UCSD-AML1 (cell line): ENCODE data around the gene GALNT2.

Source experiments
- DNase-seq: peaks from one replicate; lab custom pipeline; 2025; ENCODE audit not compliant: unreplicated experiment; lab: John Stamatoyannopoulos, UW

Gene GALNT2

DNA sequence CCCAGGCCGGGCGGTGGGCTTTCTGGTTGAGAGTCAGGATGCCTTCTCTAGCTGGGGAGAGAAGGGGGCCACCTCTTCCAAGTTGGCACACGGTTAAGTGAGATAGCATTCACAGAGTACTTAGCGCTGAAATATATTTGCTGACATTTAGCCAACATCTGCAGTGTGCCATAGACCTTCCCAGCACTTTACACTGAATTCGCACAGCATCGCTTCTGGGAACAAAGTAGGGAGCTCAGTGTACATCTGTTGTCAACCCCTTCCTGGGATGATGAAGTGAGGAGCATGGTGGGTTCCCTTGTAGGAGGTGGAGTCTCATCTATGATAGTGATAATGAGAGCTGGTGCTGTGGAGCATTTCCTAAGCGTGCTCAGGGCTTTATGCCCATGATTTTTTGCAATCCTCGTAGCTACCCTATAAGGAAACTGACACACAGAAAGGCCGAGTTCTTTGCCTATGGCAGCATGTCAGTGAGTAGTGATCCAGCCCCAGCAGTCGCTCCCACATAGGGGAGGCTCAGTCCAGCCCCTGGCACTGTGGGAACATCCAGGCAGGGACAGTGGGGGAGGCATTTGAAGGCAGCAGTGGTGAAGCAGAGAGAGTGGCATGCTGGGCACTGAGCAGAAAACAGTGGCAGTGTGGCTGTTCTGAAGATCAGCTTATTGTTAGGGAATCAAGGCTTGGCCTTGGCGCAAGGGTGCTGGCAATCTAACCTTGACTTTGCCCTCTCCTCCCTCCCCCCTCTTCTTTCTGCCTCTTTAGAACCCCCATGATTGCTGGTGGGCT is 182.8 kb downstream of the GALNT2 start:
- no peak for DNase-seq

GRCh38 chr1:230250666-230251065 is 183.6 kb downstream of the GALNT2 start:
- no peak for DNase-seq

DNA sequence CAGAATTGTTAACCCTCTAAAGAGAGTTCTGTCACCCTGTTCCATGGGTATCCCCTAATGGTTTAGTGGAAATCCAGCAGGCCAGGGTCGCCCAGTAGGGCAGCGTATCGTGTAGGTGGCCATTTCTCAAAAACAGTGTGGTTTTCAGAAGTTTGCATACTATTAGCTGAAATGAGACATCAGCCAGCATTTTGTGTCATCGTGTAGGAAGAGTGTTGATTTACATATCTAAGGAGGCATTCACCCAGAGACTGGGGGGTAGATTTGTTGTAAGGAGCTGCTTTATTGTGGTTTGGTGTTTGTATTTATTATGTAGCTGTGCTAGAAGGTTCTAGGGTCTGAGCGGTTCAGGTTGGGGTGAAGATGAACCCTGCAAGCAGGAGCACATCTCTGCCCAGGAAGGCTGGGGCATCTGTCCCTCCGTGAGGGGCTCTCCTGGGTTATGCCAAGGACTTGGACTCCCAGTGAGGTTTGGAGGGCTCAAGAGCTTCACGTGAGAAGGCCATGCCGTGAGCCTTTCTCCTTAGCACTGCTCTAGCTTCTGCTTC is 184.7 kb downstream of the GALNT2 start:
- DNase-seq, result no peak

DNA sequence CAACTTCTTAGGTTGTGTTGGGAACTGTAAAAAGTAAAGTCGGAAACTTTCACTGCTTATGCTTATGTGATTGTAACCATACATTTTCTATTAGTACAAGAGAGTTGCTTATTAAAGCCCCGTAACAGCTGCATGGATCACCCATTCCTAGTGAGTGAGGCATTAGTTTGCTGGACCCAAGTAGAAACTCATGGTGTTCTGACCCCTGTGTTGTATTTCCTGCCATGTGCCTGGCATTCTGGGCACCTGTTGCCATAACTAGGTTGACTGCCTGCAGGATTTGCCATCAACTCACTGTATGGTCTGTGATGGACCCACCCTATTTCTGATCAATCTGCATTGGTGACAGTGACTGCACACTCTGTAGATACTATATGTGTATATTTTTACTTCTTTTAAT is 186.1 kb downstream of the GALNT2 start:
- DNase-seq, result no peak

GRCh38 chr1:230254265-230254664 is 187.2 kb downstream of the GALNT2 start:
- DNase-seq, result no peak

DNA sequence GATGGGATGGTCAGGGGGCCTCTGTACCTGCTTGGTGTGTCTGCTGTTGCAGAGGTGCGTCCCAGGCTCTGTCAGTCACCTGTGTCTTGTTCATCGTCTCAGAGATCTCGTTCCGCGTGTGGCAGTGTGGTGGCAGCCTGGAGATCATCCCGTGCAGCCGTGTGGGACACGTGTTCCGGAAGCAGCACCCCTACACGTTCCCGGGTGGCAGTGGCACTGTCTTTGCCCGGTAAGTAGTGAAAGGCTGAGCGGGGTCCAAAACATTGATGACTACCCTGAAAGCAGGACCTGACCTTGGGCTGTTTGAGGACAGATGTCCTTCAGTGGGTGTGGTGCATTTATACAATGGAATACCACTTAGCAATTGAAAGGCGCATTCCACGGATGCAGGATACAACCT is 188.1 kb downstream of the GALNT2 start:
- no peak for DNase-seq

DNA sequence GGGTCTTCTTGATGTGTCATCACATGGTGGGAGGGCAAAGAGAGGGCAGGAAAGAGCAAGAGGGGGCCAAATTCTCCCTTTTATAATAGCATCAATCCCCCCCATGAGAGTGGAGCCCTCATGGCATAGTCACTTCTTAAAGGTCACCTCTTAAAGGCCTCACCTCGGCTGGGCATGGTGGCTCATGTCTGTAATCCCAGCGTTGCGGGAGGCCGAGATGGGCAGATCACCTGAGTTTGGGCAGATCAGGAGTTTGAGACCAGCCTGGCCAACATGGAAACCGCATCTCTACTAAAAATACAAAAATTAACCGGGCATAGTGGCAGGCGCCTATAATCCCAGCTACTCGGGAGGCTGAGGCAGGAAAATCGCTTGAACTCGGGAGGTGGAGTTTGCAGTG is 189.0 kb downstream of the GALNT2 start:
- no peak for DNase-seq

DNA sequence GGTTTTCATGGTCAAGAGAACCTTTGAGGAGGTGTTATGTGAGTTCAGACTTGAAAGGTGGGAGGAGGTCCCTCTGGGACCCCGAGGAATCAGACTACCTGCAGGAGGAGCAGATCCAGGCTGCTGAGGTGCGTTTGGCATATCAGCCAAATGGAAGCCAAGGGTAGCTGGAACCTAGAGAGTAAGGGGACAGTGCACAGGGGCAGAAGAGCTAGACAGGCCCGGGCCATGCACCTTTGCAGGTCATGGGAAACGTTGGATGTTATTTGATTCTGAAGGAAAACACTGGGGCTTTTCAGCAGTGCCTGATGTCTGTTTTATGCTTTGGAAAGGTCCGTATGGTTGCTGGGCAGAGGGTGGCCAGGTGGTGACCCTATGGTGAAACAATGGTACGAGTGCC is 189.9 kb downstream of the GALNT2 start:
- no peak for DNase-seq

- DNase-seq, result no peak
Measured at GRCh38 chr1:230259621-230260020, 192.6 kb downstream of the GALNT2 start.

DNA sequence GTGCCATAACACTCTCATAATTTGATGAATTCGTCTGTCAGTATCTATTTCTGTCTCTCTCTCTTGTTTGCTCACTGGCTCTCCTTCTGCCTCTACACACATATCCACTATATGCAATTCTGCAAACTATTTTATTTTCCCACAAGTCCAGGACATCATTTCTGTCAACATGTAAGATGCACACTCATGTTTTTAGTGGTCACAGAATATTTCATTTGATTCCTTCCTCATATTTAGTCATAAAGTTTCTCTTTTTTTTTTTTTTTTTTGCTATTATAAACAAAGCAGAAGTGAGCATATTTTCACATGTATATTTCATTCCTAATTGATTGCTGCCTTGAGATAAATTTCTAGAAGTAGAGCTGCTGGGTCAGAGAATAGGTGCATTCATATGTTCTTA is 193.8 kb downstream of the GALNT2 start:
- DNase-seq, result no peak

DNA sequence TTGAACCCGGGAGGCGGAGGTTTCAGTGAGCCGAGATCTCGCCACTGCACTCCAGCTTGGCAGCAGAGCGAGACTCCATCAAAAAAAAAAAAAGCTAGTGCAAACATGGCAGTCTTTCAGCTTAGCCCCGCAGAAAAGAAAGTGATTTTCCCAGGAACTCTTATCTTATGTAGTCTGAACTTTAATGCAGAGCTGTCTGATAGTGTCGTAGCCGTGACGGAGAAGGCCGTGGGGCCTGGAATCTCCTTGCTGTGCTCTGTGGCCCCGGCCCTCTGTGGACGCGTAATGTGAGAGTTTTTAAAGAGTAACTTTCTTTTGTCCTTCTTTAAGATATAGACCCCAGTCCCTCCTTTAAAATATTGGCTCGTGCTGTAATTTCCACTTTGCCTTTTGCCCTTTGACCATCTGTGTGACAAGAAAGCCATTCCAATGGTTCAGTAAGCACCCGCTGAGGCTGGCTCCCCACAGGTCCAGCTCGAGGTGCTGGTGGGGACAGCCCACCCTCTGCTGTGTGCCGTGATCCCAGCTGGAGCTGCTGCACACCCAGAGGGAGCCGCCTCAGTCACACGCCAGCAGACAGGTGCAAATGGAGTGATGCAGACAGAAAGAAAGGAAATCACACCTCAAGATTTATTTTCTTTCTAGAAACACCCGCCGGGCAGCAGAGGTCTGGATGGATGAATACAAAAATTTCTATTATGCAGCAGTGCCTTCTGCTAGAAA is 195.1 kb downstream of the GALNT2 start:
- no peak for DNase-seq

DNA sequence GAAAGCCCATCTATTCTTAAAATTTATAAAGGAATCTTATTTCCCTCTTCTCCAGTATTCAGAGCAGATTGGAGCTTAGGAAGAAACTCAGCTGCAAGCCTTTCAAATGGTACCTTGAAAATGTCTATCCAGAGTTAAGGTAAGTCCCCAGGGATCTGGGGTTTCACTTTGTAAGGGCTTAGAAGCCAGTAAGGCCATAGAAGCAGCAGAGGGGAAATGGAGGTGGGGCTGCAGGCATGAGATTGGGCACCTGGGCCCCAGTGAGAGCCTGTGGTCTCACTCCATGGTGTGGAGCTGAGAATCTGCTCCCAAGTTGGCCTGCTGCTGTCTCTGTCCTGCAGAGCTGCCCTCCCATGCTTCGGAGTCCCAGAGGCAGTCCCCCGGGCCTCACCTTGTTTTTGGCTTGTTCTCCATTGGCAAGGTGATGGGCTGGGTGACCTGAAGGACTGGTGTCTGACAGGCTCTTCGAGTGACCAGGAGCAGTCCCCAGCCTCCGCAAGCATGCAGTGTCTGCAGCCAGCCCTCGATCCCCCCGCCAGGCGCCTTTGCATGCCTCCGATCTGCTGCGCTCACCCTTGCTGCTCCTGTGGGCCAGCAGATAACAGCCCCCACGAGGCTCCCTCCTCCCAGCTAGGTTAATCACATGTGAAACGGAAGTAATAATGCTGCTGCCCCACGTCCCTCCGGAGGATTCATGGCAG is 196.0 kb downstream of the GALNT2 start:
- no peak for DNase-seq

- DNase-seq, result no peak
Measured at GRCh38 chr1:230263568-230264195, 196.6 kb downstream of the GALNT2 start.

DNA sequence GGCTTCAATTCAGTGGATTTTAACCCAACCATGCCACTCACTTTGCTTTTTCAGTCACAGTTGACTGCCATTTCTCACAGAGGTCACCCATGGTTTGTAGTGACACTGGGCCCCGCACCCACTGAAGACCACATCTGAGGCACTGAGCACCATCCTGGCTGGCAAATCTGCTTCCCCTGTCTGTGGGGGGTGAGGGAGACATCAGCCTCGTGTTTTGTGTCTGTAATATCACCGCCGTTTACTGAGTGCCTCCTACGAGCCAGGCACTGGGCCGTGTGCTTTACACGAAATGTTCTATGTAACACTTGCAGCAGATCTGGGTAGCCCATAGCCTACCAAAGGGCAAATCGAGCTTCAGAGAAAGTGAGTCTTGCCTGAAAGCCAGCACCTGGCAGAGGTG is 197.3 kb downstream of the GALNT2 start:
- DNase-seq, result no peak

DNA sequence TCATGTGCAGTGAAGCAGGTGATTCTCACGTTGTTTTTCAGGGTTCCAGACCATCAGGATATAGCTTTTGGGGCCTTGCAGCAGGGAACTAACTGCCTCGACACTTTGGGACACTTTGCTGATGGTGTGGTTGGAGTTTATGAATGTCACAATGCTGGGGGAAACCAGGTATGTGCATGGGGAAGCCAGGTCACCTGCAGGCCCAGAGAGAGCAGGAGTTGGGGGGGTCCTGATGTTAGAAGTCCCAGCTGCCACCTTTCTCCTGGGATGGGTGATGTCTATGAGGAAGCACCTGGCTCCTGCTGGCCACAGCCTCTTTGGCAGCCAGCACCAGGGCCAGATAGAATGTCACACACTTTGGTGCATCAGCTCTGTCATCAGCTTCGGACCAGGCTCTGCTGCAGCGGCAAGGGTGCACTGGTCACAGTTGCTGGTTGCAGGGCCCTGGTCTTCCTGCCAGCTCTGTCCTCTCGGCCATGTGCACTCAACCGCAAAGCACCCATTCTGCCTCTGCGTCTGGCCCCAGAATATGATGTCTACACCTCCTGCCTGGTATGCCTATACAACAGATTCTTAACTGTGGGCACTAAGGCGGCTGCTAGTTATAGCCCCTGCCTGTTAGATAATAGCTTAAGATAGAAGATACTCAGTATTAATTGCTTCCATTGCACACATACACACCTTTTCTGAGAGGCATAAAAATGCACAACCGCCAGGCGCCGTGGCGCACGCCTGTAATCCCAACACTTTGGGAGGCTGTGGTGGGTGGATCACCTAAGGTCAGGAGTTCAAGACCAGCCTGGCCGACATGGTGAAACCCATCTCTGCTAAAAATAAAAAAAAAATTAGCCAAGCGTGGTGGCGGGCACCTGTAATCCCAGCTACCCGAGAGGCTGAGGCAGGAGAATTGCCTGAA is 198.4 kb downstream of the GALNT2 start:
- DNase-seq, result no peak

GRCh38 chr1:230266456-230266855 is 199.4 kb downstream of the GALNT2 start:
- DNase-seq, result no peak

DNA sequence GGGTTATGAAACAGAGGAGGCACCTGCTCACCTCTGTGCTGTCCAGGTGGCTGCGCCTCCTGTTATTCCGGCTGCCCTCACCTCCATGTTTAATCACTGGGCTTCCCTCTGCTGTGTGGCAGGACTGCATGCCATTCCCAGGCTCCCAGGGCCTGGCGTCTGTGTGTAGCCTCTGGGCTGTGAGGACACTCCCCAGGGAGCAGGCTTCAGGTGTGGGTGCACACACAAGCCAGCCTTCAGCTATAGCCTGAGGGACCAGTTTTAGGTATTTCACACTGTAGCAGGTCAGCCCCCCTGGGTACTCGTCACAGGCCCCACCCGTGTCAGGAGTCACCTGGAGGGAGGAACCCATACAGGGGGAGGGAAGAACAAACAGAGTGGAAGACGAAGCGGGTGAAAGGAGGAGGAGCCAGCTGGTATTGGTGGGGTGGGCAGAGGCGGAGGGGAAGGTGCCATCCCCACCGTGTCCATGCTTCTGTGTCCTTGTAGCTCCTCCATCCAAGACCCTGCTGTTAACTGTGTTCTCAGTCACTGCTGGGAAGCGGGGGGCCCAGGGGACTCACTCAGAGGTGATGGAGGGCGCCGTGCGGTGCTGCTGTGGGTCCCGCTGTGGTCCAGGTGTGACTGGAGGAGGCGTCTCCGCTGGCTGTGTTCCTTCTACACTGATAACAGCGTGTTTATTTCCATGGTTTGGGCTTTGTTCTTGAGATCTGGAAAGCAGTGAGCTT is 200.5 kb downstream of the GALNT2 start:
- no peak for DNase-seq

DNA sequence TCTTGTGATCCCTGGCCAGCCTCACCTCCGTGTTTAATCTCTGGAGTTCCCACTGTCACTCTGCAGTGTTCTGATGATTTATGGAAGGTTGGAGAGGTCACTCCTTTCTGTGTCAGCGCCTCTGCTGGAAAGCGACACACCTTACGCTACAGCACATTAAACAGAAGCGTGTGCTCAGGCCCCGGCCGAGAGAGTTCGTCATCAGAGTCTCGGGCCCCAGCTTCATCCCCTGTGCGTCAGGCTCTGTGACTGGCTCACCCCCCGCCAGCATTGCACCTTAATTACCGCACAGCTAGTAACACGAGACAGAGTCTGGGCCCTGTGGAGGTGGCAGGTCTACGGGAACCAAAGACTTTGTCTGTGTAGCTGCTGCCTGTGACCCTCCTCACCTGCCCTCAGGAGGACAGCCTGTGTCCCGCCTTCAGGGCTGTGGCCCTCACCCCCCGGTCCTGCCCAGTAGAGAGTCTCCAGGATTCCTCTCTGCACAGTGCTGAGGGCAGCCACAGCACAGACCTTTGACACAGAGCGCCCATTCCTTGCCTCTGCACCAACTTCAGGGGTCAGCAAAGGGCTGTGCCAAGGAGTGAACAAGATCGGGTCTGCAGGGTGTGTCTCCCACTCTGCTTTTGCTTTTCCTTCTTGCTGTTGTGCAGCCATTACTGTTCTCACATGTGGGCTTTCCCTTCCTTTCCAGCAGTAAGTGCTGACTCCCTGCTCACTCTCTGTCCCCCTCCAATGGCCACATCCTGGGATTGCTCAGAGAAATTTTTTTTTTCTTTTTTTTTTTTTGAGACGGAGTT is 201.5 kb downstream of the GALNT2 start:
- DNase-seq, result peak; percentile 44

GRCh38 chr1:230270185-230270558 is 203.1 kb downstream of the GALNT2 start:
- DNase-seq, result no peak
